Measurements from ENCODE around the gene SURF2. TPM values are rescaled to one million over a fixed set of nuclear protein-coding genes. Genes with fewer than 3 reads are reported as not detected.
A peak's percentile ranks its signal among the peaks of the same experiment; 100 is the strongest.

The SURF2 gene
- total and polyA plus RNA-seq, 9 of the 15 experiments (the other 6 are each of a cell fraction or from before 2014, with no cell fraction given): 5.5 to 82.5 (median 21.3) TPM

- TF ChIP-seq TFAP4 (CRISPR knock-in tag; IDR thresholded peaks at IDR 0.05; ENCODE audit: borderline replicate concordance): peak; percentile 95
- TF ChIP-seq FOXM1 (IDR thresholded peaks at IDR 0.05; ENCODE audit: low read depth): no peak; the same call in 1 of the 2 replicates
- peak; percentile 84; the same call in 1 of the 2 replicates for TF ChIP-seq FOXM1 (CRISPR knock-in tag; IDR thresholded peaks at IDR 0.05; ENCODE audit: low read depth)
- TF ChIP-seq HINFP (tag; conservative IDR thresholded peaks at IDR 0.05; ENCODE audit: low read depth): no peak
- peak; percentile 81 to 87 for TF ChIP-seq E2F6 (IDR thresholded peaks at IDR 0.05; ENCODE audit: borderline replicate concordance in 1 of 2, extremely low read depth in 1 of 2, insufficient read depth in 1 of 2, insufficient read length in 1 of 2, low read depth in 1 of 2, low read length in 1 of 2, poor library complexity in 1 of 2, severe bottlenecking in 1 of 2)
- no peak for TF ChIP-seq ZNF184 (CRISPR knock-in tag; IDR thresholded peaks at IDR 0.05)
- no peak for TF ChIP-seq MTA2 (IDR thresholded peaks at IDR 0.05; ENCODE audit: low read depth)
- TF ChIP-seq MCM7 (IDR thresholded peaks at IDR 0.05): no peak
- TF ChIP-seq, protein P1, sequence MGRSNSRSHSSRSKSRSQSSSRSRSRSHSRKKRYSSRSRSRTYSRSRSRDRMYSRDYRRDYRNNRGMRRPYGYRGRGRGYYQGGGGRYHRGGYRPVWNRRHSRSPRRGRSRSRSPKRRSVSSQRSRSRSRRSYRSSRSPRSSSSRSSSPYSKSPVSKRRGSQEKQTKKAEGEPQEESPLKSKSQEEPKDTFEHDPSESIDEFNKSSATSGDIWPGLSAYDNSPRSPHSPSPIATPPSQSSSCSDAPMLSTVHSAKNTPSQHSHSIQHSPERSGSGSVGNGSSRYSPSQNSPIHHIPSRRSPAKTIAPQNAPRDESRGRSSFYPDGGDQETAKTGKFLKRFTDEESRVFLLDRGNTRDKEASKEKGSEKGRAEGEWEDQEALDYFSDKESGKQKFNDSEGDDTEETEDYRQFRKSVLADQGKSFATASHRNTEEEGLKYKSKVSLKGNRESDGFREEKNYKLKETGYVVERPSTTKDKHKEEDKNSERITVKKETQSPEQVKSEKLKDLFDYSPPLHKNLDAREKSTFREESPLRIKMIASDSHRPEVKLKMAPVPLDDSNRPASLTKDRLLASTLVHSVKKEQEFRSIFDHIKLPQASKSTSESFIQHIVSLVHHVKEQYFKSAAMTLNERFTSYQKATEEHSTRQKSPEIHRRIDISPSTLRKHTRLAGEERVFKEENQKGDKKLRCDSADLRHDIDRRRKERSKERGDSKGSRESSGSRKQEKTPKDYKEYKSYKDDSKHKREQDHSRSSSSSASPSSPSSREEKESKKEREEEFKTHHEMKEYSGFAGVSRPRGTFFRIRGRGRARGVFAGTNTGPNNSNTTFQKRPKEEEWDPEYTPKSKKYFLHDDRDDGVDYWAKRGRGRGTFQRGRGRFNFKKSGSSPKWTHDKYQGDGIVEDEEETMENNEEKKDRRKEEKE (IDR thresholded peaks at IDR 0.05; ENCODE audit: borderline replicate concordance in 1 of 2, control insufficient read depth in 1 of 2, low read depth in 2 of 2, low read length in 1 of 2): peak in 1 of 2 experiments; percentile 79; a peak in 2 of 4 replicates
- TF ChIP-seq, protein P2, sequence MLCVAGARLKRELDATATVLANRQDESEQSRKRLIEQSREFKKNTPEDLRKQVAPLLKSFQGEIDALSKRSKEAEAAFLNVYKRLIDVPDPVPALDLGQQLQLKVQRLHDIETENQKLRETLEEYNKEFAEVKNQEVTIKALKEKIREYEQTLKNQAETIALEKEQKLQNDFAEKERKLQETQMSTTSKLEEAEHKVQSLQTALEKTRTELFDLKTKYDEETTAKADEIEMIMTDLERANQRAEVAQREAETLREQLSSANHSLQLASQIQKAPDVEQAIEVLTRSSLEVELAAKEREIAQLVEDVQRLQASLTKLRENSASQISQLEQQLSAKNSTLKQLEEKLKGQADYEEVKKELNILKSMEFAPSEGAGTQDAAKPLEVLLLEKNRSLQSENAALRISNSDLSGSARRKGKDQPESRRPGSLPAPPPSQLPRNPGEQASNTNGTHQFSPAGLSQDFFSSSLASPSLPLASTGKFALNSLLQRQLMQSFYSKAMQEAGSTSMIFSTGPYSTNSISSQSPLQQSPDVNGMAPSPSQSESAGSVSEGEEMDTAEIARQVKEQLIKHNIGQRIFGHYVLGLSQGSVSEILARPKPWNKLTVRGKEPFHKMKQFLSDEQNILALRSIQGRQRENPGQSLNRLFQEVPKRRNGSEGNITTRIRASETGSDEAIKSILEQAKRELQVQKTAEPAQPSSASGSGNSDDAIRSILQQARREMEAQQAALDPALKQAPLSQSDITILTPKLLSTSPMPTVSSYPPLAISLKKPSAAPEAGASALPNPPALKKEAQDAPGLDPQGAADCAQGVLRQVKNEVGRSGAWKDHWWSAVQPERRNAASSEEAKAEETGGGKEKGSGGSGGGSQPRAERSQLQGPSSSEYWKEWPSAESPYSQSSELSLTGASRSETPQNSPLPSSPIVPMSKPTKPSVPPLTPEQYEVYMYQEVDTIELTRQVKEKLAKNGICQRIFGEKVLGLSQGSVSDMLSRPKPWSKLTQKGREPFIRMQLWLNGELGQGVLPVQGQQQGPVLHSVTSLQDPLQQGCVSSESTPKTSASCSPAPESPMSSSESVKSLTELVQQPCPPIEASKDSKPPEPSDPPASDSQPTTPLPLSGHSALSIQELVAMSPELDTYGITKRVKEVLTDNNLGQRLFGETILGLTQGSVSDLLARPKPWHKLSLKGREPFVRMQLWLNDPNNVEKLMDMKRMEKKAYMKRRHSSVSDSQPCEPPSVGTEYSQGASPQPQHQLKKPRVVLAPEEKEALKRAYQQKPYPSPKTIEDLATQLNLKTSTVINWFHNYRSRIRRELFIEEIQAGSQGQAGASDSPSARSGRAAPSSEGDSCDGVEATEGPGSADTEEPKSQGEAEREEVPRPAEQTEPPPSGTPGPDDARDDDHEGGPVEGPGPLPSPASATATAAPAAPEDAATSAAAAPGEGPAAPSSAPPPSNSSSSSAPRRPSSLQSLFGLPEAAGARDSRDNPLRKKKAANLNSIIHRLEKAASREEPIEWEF (CRISPR knock-in tag; IDR thresholded peaks at IDR 0.05): no peak
- TF ChIP-seq ZNF586 (CRISPR knock-in tag; conservative IDR thresholded peaks at IDR 0.05): no peak
- TF ChIP-seq GTF2E2 (tag; IDR thresholded peaks at IDR 0.05): peak; percentile 73; the same call in 1 of the 2 replicates
Observed at GRCh38 chr9:133335924-133336811, 20.2 kb upstream of the SURF2 start, which contains the start of gene SURF6 (continued).
